GM19025 (cell line): ENCODE data around the gene DCAF5.
"Not testable (repeated sequence)": the region's sequence is repeated elsewhere in the genome, so short reads cannot be mapped to it uniquely, and the experiment has no call there.

Experiments used
- ATAC-seq: cut with Tn5 transposase; IDR thresholded peaks from one replicate; pipeline ENCODE4 v1.9.1; 2021; ENCODE audit warnings: mild to moderate bottlenecking, low read depth, moderate library complexity; ENCODE audit not compliant: unreplicated experiment

Gene DCAF5

DNA sequence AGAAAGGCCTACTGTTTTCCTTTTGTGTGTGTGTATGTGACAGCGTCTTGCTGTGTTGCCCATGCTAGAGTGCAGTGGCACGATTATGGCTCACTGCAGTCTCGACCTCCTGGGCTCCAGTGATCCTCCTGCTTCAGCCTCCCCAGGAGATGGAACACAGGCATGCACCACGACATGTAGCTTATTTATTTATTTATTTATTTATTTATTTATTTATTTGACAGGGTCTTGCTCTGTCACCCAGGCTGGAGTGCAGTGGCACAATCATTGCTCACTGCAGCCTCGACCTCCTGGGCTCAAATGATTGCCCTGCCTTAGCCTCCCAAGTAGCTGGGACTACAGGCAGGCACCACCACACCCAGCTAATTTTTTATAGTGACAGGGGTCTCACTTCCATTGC is 75.7 kb downstream of the DCAF5 start:
- ATAC-seq: not testable (repeated sequence)

- ATAC-seq: no peak
These were observed 76.6 kb downstream of the DCAF5 start for GRCh38 chr14:69076341-69076740.

- no peak for ATAC-seq
These were observed 79.0 kb downstream of the DCAF5 start for GRCh38 chr14:69073915-69074314.

GRCh38 chr14:69073429-69073828 is 79.5 kb downstream of the DCAF5 start:
- no peak for ATAC-seq

DNA sequence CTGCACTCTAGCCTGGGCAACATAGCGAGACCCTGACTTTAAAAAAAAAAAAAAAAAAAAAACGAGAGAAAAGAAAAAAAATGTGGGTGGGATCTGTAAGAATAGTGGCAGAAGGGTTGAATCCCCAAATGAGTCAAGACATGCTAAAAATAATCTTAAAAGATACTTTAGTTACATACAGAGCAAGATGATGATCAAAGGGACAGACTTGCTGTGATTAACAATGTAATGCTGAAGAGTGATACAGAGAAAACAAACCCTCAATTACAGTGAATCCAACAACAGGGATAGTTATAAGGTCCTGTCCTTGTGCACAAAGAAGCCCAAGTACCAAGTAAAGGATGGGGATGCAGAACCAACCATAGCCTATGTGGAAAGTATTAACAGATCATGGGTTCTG is 80.3 kb downstream of the DCAF5 start:
- no peak for ATAC-seq

- no peak for ATAC-seq
These were observed 84.0 kb downstream of the DCAF5 start for GRCh38 chr14:69068744-69069421.

GRCh38 chr14:69066396-69067171 is 86.3 kb downstream of the DCAF5 start:
- no peak for ATAC-seq

GRCh38 chr14:69065934-69066333 is 87.0 kb downstream of the DCAF5 start:
- ATAC-seq: not testable (repeated sequence)

GRCh38 chr14:69064596-69064995 is 88.3 kb downstream of the DCAF5 start:
- ATAC-seq: no peak

DNA sequence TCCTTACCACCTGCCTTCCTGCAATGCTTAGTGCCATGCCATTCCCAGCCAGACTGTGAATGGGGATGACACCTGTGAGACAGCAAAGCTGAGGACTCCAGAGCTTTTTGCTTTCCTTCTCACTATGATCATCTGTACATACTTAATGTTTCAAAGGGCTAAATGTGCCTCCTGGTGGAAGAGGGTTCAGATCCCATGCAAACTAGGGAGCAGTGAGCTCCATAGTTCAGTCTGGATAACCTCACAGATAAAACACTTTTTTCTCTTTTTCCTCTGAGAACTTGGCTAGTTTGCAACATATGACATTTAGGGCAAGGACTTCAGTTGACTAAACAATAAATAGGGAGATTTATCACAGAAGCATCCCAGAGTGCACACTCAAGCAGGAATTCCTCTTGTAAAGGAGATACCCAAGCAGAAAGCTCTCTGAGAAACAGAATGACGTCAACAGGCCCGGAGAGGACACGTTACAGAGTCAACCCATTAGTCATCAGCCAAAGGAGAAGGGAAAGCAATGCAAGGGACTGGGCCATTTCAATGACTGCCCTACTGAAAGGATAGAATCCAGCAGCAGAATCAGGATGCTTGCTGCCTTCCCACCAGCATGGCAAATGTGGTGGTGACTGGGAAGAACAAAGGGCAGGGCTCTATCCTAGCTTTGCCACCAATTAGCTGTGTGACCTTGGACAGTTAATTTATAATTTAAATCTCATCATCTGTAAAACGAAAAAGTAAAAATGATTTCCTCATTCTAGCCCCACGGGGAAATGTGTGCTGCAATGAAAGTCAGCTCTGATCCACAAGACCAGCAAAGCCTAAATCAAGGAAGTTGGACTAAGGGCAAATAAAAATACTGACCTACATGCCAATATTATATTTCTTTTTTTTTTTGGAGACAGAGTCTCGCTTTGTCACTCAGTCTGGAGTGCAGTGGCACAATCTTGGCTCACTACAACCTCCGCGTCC is 93.0 kb downstream of the DCAF5 start:
- ATAC-seq: no peak

DNA sequence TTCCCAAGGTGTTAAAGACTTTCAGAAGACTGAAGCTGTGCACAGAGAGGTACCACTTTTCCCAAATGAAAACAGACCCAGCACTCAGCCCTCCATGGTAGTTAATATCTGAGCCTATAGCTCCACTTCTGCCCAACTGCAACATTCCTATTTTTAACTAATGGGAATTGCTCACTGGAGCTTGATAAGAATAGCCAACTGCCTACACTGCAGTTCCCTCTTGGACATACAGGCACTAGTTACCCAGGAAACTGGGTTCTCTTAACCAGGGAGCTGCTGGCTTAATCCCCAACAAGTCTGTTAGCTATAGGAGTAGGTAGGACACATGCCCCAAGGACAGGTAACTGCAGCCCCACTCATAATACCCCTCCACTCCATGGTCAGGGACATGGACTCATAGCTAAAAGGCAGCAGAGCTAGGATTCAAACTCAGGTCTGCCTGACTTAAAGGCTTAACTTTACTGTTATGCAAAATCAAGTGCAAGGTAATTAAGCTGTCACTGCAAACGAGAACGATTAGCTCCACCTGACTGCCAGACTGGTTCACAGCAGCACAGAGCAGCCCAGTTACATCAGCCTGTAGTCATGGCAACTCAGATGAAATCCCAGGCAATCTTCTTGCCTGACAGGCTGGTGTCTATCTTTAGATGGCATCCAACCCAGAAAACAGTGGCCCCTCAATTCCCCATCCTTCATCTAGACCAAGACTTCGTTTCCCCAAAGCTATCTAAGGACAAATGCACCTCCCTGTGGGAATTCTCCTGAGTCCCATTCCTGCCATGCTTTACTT is 96.7 kb downstream of the DCAF5 start:
- no peak for ATAC-seq

GRCh38 chr14:69055125-69055524 is 97.8 kb downstream of the DCAF5 start:
- no peak for ATAC-seq

GRCh38 chr14:69054030-69054429 is 98.9 kb downstream of the DCAF5 start:
- ATAC-seq: no peak

DNA sequence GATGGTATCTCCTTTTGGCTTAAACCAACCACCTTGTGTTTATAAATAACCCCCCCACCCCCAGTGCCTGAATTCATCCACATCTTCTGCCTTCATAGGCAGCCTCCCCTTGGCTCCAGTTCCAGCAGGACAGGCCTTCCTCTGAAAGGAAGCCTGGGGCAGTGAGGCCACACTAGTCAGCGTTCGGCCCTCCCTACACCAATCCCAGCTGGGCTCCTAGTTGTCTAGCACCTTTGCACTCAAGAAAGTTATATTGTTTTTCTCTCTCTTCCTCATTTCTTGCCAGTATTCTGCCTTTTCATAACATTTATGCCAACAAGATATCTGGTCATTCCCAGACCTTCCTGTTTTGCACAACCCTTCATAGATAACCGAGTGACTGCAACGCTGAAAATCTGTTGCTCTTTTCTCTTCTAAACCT is 100.7 kb downstream of the DCAF5 start:
- no peak for ATAC-seq

GRCh38 chr14:69050240-69051184 is 102.4 kb downstream of the DCAF5 start:
- no peak for ATAC-seq

DNA sequence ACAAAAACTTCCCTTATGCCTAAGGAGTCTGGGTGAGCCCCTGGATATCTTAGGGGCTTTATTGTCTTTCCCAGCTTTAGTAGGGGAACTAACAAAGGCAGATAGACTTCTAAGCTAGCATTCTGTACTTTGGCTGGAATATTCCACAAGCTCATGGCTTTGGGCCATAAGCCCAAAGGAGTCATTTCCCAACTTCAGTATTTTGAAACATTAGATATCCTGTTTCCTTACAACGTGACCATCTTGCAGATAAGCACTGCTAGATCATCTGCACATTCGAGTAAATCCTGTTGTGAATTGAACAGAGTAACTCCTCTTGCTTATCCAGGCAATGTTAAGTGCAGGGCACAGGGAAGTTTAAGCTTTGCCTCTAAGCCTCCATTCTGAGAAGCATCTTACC is 103.2 kb downstream of the DCAF5 start:
- no peak for ATAC-seq

GRCh38 chr14:69048456-69048855 is 104.5 kb downstream of the DCAF5 start:
- no peak for ATAC-seq

GRCh38 chr14:69047255-69047654 is 105.7 kb downstream of the DCAF5 start:
- no peak for ATAC-seq

- no peak for ATAC-seq
These were observed 106.5 kb downstream of the DCAF5 start for GRCh38 chr14:69046476-69046860.
